ENCODE results near the gene RPL12. TPM values are rescaled to one million over a fixed set of nuclear protein-coding genes. Genes with fewer than 3 reads are reported as not detected.

The RPL12 gene
- 1,560 and 1,589 TPM in 2 replicates for total RNA-seq (2014; rRNA removed; shearing (Covaris generic); ENCODE audit: low replicate concordance)

GRCh38 chr9:127450830-127451607 lies at the start of gene RPL12, which contains the start of gene LRSAM1:
RPL12 (minus strand) TSS chr9:127451406; CDS start chr9:127451317, 89 bp downstream.
LRSAM1 (plus strand) TSS chr9:127451510; CDS start chr9:127454528, 3,018 bp downstream.
- DNase-seq (ENCODE audit: low read depth): peak; percentile 85
- in situ Hi-C loops (cut with HindIII; ENCODE audit: low pct_unique_long_range_greater_than_20kb, low sequenced_read_pairs): no loop called here

DNA sequence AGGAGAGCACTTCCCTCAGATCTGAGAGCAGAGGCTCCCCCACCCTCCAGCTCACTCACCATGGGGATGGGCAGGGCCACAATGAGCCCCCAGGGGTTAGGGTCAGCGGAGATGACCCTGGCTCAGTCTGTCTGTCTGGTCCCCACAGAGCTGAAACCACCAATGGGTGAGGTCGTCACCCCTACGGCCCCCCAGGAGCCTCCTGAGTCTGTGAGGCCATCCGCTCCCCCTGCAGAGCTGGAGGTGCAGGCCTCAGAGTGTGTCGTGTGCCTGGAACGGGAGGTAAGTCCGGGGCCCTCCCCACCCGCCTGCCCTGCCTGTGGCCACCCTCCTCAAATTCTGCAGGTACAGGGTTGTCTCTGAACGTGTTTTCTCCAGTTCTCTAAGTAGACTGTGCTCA lies 49.7 kb upstream of the RPL12 start:
- in situ Hi-C loops (cut with HindIII; ENCODE audit: low pct_unique_long_range_greater_than_20kb, low sequenced_read_pairs): no loop called here

GRCh38 chr9:127500399-127500798 lies 49.2 kb upstream of the RPL12 start:
- DNase-seq (ENCODE audit: low read depth): no peak
- in situ Hi-C loops (cut with HindIII; ENCODE audit: low pct_unique_long_range_greater_than_20kb, low sequenced_read_pairs): no loop called here

More for the DNA sequence above, 49.7 kb upstream of the RPL12 start:
- no peak for DNase-seq (ENCODE audit: low read depth)

- DNase-seq (ENCODE audit: low read depth): no peak
- in situ Hi-C loops (cut with HindIII; ENCODE audit: low pct_unique_long_range_greater_than_20kb, low sequenced_read_pairs): no loop called here
Observed at GRCh38 chr9:127498298-127498697, 47.1 kb upstream of the RPL12 start.

GRCh38 chr9:127497656-127498290 lies 46.6 kb upstream of the RPL12 start:
- in situ Hi-C loops (cut with HindIII; ENCODE audit: low pct_unique_long_range_greater_than_20kb, low sequenced_read_pairs): no loop called here
- DNase-seq (ENCODE audit: low read depth): no peak

GRCh38 chr9:127496974-127497373 lies 45.8 kb upstream of the RPL12 start:
- in situ Hi-C loops (cut with HindIII; ENCODE audit: low pct_unique_long_range_greater_than_20kb, low sequenced_read_pairs): no loop called here
- DNase-seq (ENCODE audit: low read depth): no peak

- in situ Hi-C loops (cut with HindIII; ENCODE audit: low pct_unique_long_range_greater_than_20kb, low sequenced_read_pairs): no loop called here
- DNase-seq (ENCODE audit: low read depth): no peak
Observed at GRCh38 chr9:127495884-127496555, 44.8 kb upstream of the RPL12 start.

- DNase-seq (ENCODE audit: low read depth): no peak
- in situ Hi-C loops (cut with HindIII; ENCODE audit: low pct_unique_long_range_greater_than_20kb, low sequenced_read_pairs): no loop called here
Observed at GRCh38 chr9:127494304-127494702, 43.1 kb upstream of the RPL12 start.

DNA sequence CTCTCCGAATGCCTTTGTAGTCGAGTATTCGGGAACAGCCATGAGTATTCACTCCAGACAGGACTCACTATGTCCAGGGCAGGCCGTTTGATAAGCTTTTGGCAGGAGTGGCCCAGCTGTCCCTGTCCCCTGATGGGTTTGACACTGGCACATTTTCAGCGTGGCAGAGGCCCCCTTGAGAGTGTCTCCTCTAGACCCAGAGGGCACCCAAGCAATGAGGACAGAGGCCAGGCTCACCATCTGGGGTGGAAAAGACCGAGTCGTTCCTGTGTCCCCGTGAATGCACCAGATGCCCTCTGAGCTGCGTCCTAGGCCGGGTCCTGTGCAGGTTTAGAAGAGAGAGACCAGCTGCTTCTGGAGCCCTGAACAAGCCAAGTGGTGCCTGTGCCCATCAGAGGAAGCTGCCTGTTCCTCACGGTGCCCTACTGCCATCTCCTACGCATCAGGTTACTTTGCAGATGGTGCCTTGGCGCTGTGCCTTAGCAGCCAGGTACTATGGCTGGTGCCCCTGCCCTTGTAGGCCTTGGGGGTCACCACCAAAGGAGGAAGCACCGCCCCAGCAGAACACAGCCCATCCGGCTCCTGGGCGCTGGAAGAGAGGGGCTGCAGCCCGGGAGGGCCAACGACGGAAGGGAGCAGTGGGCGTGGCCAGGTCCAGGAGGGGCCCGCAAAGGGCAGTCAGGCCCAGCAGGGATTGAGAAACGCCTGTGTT lies 42.5 kb upstream of the RPL12 start:
- in situ Hi-C loops (cut with HindIII; ENCODE audit: low pct_unique_long_range_greater_than_20kb, low sequenced_read_pairs): no loop called here
- no peak for DNase-seq (ENCODE audit: low read depth)

DNA sequence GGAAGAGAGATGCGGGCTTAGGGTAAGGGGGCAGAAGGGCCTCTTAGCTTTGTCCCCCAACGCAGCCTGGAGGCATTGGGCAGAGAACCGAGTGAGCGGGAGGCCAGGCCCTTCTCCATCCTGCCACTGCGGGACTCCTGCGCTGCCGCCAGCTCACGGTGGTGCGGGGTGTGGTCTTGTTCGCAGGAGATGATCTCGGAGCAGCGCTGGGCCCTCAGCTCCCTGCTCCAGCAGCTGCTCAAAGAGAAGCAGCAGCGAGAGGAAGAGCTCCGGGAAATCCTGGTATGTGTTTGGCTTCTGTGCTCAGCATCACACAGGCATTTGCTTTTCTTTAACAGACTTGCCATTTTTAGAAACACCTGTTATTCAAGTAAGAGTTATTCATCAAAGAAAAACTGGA lies 41.4 kb upstream of the RPL12 start:
- in situ Hi-C loops (cut with HindIII; ENCODE audit: low pct_unique_long_range_greater_than_20kb, low sequenced_read_pairs): no loop called here

DNA sequence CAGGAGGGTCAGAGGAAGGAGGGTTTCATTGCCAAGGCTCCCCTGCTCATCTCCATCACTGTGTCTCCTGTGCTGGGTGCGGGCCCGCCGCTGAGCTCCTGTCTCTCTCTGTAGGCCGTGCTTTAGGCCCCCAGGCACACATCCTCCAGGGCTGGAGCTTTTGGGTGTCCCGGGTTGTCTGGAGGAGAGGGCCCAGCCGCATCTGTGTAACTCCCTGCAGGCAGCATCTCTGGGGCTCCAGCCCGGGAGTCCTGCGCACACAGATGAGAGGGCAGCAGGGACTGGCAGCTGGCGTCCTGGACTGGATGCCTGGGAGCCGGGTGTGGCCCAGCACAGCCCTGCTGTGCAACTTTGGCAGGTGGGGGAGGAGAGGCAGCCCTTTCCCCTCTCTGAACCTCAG lies 40.3 kb upstream of the RPL12 start:
- in situ Hi-C loops (cut with HindIII; ENCODE audit: low pct_unique_long_range_greater_than_20kb, low sequenced_read_pairs): no loop called here
- no peak for DNase-seq (ENCODE audit: low read depth)

More for the DNA sequence above, 41.4 kb upstream of the RPL12 start:
- no peak for DNase-seq (ENCODE audit: low read depth)

GRCh38 chr9:127490535-127491230 lies 39.5 kb upstream of the RPL12 start:
- in situ Hi-C loops (cut with HindIII; ENCODE audit: low pct_unique_long_range_greater_than_20kb, low sequenced_read_pairs): no loop called here
- no peak for DNase-seq (ENCODE audit: low read depth)

GRCh38 chr9:127489471-127490115 lies 38.4 kb upstream of the RPL12 start:
- in situ Hi-C loops (cut with HindIII; ENCODE audit: low pct_unique_long_range_greater_than_20kb, low sequenced_read_pairs): no loop called here
- no peak for DNase-seq (ENCODE audit: low read depth)

- in situ Hi-C loops (cut with HindIII; ENCODE audit: low pct_unique_long_range_greater_than_20kb, low sequenced_read_pairs): no loop called here
- DNase-seq (ENCODE audit: low read depth): no peak
Observed at GRCh38 chr9:127488946-127489345, 37.7 kb upstream of the RPL12 start.

GRCh38 chr9:127485995-127486394 lies 34.8 kb upstream of the RPL12 start:
- no peak for DNase-seq (ENCODE audit: low read depth)
- in situ Hi-C loops (cut with HindIII; ENCODE audit: low pct_unique_long_range_greater_than_20kb, low sequenced_read_pairs): no loop called here

- in situ Hi-C loops (cut with HindIII; ENCODE audit: low pct_unique_long_range_greater_than_20kb, low sequenced_read_pairs): no loop called here
- DNase-seq (ENCODE audit: low read depth): no peak
Observed at GRCh38 chr9:127482662-127483061, 31.5 kb upstream of the RPL12 start.

DNA sequence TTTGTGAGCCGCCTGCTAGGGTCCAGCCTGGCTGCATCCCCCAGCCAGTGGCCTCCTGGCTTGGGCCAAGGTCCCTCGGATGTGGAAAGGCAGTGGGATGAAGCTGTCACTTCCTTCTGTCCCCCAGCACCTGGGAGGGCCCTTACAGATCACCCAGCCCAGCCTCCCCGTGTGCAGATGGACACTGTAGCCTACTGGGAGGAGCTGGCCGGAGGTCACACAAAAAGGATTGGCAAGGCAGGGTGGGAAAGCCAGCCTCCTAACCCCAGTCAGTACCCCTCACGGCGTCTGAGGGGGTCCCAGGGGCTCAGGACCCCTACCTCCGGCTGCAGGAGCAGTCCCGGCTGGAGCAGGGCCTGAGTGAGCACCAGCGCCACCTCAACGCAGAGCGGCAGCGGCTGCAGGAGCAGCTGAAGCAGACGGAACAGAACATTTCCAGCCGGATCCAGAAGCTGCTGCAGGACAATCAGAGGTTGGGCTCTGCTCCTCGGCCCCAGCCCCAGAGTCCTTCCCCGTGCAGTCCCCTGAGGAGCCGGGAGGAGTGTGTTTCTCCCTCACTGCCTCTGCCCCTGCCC lies 28.4 kb upstream of the RPL12 start:
- DNase-seq (ENCODE audit: low read depth): no peak
- in situ Hi-C loops (cut with HindIII; ENCODE audit: low pct_unique_long_range_greater_than_20kb, low sequenced_read_pairs): no loop called here
